Panc1 (cell line): ENCODE results near the gene FGF23. TPM values are rescaled to one million over a fixed set of nuclear protein-coding genes. Genes with fewer than 3 reads are reported as not detected.

Experiments used
- ATAC-seq: fragments of 200-7000 bp; cut with Tn5 transposase; 2 replicates; pipeline ENCODE4 v1.9.1; 2020; ENCODE audit warnings: mild to moderate bottlenecking, moderate library complexity
- BruUV-seq: library from RNA; stranded (reverse); fragments of 400-500 nt; replicated peaks from 2 replicates; lab custom pipeline; 2021; lab: Mats Ljungman, UMichigan
- CTCF ChIA-PET: fragments of 300-600 bp; sonication (Branson Sonifier 250); formaldehyde crosslinking; loops from one replicate; lab custom pipeline; 2022; ENCODE audit warnings: antibody characterized with exemption; lab: Charles Lee
- POLR2A ChIA-PET: fragments of 300-600 bp; sonication (Branson Sonifier 250); formaldehyde crosslinking; loops from one replicate; lab custom pipeline; 2022; ENCODE audit warnings: antibody characterized with exemption; lab: Charles Lee
- DNase-seq: peaks from one replicate; pipeline ENCODE4 v3.0.0-alpha.2; 2010; ENCODE audit warnings: low read depth, low spot score
- H3K27ac ChIP-seq: 2 replicates; pipeline ENCODE4 v1.5.1; 2011; ENCODE audit warnings: mild to moderate bottlenecking, low read length, inconsistent platforms
- H3K27me3 ChIP-seq: fragments of 200-500 bp; sonication (Bioruptor generic); 2 replicates; pipeline ENCODE4 v1.6.0; 2014; ENCODE audit warnings: low read length, inconsistent platforms; ENCODE audit not compliant: control insufficient read depth, insufficient read depth
- H3K36me3 ChIP-seq: fragments of 200-500 bp; sonication (Bioruptor generic); 2 replicates; pipeline ENCODE4 v1.5.1; 2014; ENCODE audit warnings: inconsistent platforms, mild to moderate bottlenecking, low read length, moderate library complexity; ENCODE audit not compliant: control insufficient read depth, insufficient read depth
- H3K4me1 ChIP-seq: 2 replicates; pipeline ENCODE4 v1.5.1; 2011; ENCODE audit warnings: inconsistent platforms, mild to moderate bottlenecking, low read length, moderate library complexity; ENCODE audit not compliant: control insufficient read depth, insufficient read depth
- H3K4me3 ChIP-seq, 2 experiments: 2 replicates each; pipeline ENCODE4 v1.5.1; 2011 to 2012; ENCODE audit warnings: low read depth in 2 of 2, low read length in 2 of 2, mild to moderate bottlenecking in 2 of 2, inconsistent platforms in 1 of 2, moderate library complexity in 1 of 2
- H3K9me3 ChIP-seq: fragments of 200-500 bp; sonication (Bioruptor generic); 2 replicates; pipeline ENCODE4 v1.5.1; 2014; ENCODE audit warnings: low read depth, mild to moderate bottlenecking, inconsistent platforms, low read length, moderate library complexity; ENCODE audit not compliant: control insufficient read depth, insufficient read depth
- POLR2AphosphoS5 ChIP-seq: IDR thresholded peaks from 2 replicates; pipeline ENCODE4 v1.6.1; 2012; ENCODE audit warnings: mild to moderate bottlenecking, low read depth, low read length, moderate library complexity
- SIN3A ChIP-seq: IDR thresholded peaks from 2 replicates; pipeline ENCODE4 v1.6.1; 2012; ENCODE audit warnings: low read depth, mild to moderate bottlenecking, low read length, moderate library complexity, borderline replicate concordance; ENCODE audit not compliant: insufficient read depth
- TCF7L2 ChIP-seq: IDR thresholded peaks from 2 replicates; pipeline ENCODE4 v1.6.1; 2011; ENCODE audit warnings: mild to moderate bottlenecking, low read depth, low read length, inconsistent platforms
- in situ Hi-C: cut with HindIII; loops from 2 replicates; pipeline ENCODE4 v1.10.0; 2016; ENCODE audit warnings: low sequenced_read_pairs, low pct_unique_long_range_greater_than_20kb
- intact Hi-C: fragments of 100-400 bp; cut with micrococcal nuclease; formaldehyde crosslinking; loops from one replicate; pipeline ENCODE4 v1.10.0; 2022; ENCODE audit not compliant: unreplicated experiment
- total RNA-seq: library from RNA; stranded (reverse); gene quantifications from one replicate; pipeline ENCODE4 v1.2.1, GENCODE V29; 2021; ENCODE audit not compliant: unreplicated experiment
- TF ChIP-seq, protein P1 (sequence below): fragments of 450-650 bp; IDR thresholded peaks from 2 replicates; pipeline ENCODE4 v1.5.1; 2017; ENCODE audit warnings: mild to moderate bottlenecking
- TF ChIP-seq, protein P2 (sequence below), 2 experiments: IDR thresholded peaks; 2 replicates each; pipeline ENCODE4 v1.6.1; 2011 to 2012; ENCODE audit warnings: low read depth in 2 of 2, control low read depth in 1 of 2, low read length in 1 of 2, mild to moderate bottlenecking in 1 of 2, moderate library complexity in 1 of 2; ENCODE audit not compliant: insufficient read depth in 1 of 2

Gene FGF23
- total RNA-seq, 1 experiment from 2014 or later: not detected

DNA sequence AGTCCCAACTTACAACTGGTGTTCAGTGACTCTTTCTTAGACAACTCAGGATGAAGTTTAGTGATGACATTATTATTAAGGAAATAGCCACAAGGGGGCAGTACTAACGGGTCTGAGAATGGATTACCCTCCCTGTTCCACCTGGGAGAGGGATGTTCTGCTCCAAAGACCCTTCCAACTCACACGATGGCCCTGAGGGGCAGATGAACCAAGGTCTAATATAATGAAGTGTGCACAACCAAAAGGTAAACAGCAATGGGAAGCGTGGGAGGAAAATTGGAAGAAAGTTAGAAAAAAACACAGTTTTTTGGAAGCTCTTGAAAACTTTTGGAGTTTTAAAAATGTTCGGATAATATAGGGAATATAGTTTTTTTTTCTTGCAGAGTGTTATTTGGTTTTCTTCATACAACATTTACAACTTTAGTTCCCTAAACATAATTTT lies 42.1 kb upstream of the FGF23 start:
- no peak overlapping the region for H3K4me3 ChIP-seq
- H3K9me3 ChIP-seq: no peaks in the 10 kb centered on the region
- ChIA-PET POLR2A (no interaction called here), CTCF (no interaction called here)
- peak; percentile 69; the same call in 1 of the 2 replicates for ATAC-seq
- H3K36me3 ChIP-seq: no peaks in the 10 kb centered on the region
- H3K27ac ChIP-seq: no peak overlapping the region
- in situ Hi-C loops: no loop called here
- peak; percentile 12 for DNase-seq
- no TSS peak for BruUV-seq
- no peaks in the 10 kb centered on the region for H3K4me1 ChIP-seq
- intact Hi-C loops: loop anchor here (5.0 kb wide), 1 partner anchor 106 kb away; no protein-coding TSS in a partner anchor
- no peaks in the 10 kb centered on the region; the same call in 1 of the 2 replicates for H3K27me3 ChIP-seq
- TF ChIP-seq, protein P1, sequence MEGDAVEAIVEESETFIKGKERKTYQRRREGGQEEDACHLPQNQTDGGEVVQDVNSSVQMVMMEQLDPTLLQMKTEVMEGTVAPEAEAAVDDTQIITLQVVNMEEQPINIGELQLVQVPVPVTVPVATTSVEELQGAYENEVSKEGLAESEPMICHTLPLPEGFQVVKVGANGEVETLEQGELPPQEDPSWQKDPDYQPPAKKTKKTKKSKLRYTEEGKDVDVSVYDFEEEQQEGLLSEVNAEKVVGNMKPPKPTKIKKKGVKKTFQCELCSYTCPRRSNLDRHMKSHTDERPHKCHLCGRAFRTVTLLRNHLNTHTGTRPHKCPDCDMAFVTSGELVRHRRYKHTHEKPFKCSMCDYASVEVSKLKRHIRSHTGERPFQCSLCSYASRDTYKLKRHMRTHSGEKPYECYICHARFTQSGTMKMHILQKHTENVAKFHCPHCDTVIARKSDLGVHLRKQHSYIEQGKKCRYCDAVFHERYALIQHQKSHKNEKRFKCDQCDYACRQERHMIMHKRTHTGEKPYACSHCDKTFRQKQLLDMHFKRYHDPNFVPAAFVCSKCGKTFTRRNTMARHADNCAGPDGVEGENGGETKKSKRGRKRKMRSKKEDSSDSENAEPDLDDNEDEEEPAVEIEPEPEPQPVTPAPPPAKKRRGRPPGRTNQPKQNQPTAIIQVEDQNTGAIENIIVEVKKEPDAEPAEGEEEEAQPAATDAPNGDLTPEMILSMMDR: peak; percentile 73
- TF ChIP-seq TCF7L2: no peak

- Histone ChIP-seq H3K4me1 (no peaks in the 10 kb centered on the region), H3K9me3 (no peaks in the 10 kb centered on the region), H3K27me3 (no peaks in the 10 kb centered on the region; the same call in 1 of the 2 replicates), H3K4me3 (no peak overlapping the region), H3K27ac (no peak overlapping the region), H3K36me3 (no peaks in the 10 kb centered on the region)
- ATAC-seq: no peak
- POLR2A ChIA-PET: no interaction called here
- no peak for DNase-seq
- BruUV-seq: no TSS peak
- in situ Hi-C loops (no loop called here), intact Hi-C loops (loop anchor here (5.0 kb wide), 1 partner anchor 107 kb away; no protein-coding TSS in a partner anchor)
- TF ChIP-seq, protein P2, sequence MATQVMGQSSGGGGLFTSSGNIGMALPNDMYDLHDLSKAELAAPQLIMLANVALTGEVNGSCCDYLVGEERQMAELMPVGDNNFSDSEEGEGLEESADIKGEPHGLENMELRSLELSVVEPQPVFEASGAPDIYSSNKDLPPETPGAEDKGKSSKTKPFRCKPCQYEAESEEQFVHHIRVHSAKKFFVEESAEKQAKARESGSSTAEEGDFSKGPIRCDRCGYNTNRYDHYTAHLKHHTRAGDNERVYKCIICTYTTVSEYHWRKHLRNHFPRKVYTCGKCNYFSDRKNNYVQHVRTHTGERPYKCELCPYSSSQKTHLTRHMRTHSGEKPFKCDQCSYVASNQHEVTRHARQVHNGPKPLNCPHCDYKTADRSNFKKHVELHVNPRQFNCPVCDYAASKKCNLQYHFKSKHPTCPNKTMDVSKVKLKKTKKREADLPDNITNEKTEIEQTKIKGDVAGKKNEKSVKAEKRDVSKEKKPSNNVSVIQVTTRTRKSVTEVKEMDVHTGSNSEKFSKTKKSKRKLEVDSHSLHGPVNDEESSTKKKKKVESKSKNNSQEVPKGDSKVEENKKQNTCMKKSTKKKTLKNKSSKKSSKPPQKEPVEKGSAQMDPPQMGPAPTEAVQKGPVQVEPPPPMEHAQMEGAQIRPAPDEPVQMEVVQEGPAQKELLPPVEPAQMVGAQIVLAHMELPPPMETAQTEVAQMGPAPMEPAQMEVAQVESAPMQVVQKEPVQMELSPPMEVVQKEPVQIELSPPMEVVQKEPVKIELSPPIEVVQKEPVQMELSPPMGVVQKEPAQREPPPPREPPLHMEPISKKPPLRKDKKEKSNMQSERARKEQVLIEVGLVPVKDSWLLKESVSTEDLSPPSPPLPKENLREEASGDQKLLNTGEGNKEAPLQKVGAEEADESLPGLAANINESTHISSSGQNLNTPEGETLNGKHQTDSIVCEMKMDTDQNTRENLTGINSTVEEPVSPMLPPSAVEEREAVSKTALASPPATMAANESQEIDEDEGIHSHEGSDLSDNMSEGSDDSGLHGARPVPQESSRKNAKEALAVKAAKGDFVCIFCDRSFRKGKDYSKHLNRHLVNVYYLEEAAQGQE (IDR thresholded peaks at IDR 0.05; ENCODE audit: insufficient read depth in 1 of 2, low read depth in 2 of 2, low read length in 1 of 2): no peak
- TF ChIP-seq, protein P1: no peak
- no peak for TF ChIP-seq SIN3A
- TF ChIP-seq TCF7L2: no peak
- no peak for TF ChIP-seq POLR2AphosphoS5
- CTCF ChIA-PET: no interaction called here
Observed at GRCh38 chr12:4420138-4420670, 40.7 kb upstream of the FGF23 start.
